GM12872 (cell line): Measurements from ENCODE around the gene PIERCE2.
A peak's percentile ranks its signal among the peaks of the same experiment; 100 is the strongest.

Source experiments
- TF ChIP-seq, protein P1 (sequence below): IDR thresholded peaks from 3 replicates; pipeline ENCODE4 v1.5.1; 2011; ENCODE audit warnings: low read depth, mild to moderate bottlenecking, low read length, moderate library complexity; ENCODE audit not compliant: insufficient read depth

PIERCE2 gene

GRCh38 chr15:55403531-55403930 lies 4.8 kb upstream of the PIERCE2 start:
- TF ChIP-seq, protein P1, sequence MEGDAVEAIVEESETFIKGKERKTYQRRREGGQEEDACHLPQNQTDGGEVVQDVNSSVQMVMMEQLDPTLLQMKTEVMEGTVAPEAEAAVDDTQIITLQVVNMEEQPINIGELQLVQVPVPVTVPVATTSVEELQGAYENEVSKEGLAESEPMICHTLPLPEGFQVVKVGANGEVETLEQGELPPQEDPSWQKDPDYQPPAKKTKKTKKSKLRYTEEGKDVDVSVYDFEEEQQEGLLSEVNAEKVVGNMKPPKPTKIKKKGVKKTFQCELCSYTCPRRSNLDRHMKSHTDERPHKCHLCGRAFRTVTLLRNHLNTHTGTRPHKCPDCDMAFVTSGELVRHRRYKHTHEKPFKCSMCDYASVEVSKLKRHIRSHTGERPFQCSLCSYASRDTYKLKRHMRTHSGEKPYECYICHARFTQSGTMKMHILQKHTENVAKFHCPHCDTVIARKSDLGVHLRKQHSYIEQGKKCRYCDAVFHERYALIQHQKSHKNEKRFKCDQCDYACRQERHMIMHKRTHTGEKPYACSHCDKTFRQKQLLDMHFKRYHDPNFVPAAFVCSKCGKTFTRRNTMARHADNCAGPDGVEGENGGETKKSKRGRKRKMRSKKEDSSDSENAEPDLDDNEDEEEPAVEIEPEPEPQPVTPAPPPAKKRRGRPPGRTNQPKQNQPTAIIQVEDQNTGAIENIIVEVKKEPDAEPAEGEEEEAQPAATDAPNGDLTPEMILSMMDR = no peak

- TF ChIP-seq, protein P1 = no peak
Measured at GRCh38 chr15:55407498-55408011, 740 bp upstream of the PIERCE2 start.

DNA sequence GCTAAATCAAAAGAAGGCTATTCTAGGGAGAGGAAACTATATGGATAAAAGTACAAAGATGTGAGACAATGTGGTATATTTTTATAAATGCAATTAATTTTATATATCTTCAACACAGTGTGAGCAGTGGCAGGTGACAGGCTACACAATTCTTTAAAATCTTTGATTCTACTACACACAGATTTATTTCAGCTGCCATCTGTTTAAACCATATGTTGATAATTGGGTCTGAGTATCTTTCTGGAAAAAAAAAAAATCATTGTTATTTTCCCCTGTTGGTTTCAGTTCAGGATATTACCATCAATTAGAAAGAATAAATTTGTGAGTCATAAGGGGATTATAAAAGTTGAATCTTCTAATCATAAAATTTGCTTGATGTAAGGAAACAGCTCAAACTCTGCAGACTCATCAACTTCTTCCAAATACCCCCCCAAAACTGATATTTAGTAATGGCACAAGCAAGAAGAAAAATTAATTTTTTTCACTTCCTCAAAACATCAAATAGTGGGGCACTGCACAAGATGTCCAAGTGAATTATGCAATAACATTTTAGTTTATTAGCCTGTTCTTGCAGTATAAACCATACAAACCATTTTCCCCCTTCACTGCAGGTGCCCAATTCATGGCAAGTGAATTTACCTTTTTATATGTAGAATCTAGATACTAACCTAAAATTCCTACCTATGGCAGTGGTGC lies 12.0 kb downstream of the PIERCE2 start:
- TF ChIP-seq, protein P1 = no peak

GRCh38 chr15:55422089-55422488 lies 13.8 kb downstream of the PIERCE2 start:
- TF ChIP-seq, protein P1 = no peak

- TF ChIP-seq, protein P1 = peak; percentile 60
Measured at GRCh38 chr15:55434989-55435825, 26.9 kb downstream of the PIERCE2 start.

- TF ChIP-seq, protein P1 = no peak
Measured at GRCh38 chr15:55457401-55458022, 49.2 kb downstream of the PIERCE2 start.

- TF ChIP-seq, protein P1 = no peak
Measured at GRCh38 chr15:55461447-55461846, 53.2 kb downstream of the PIERCE2 start.
